Stimulated activated CD4-positive, alpha-beta T cell treated with anti-CD3 and anti-CD28 coated beads, Interleukin-4, amount 100 ng/mL, for 48 hours (primary cell): ENCODE measurements around the gene MEIG1.
"Not testable (repeated sequence)": the region's sequence is repeated elsewhere in the genome, so short reads cannot be mapped to it uniquely, and the experiment has no call there.

Experiments
- DNase-seq, 2 donors: peaks; one replicate each; pipeline ENCODE4 v3.0.0-alpha.2; 2020; ENCODE audit warnings: low read depth in 2 of 2

MEIG1 gene

DNA sequence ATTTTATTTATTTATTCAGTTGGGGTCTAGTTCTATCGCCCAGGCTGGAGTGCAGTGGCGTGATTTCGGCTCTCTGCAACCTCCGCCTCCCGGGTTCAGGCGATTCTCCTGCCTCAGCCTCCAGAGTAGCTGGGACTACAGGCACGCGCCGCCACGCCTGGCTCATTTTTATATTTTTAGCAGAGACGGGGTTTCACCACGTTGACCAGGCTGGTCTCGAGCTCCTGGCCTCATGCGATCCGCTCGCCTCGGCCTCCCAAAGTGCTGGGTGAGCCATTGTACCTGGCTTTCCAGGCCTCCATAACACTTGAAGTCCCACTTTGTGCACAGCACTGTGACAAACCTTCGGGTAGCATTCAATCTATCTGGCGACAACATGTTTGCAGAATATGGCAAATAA is 4.3 kb upstream of the MEIG1 start:
- DNase-seq, result no peak

DNA sequence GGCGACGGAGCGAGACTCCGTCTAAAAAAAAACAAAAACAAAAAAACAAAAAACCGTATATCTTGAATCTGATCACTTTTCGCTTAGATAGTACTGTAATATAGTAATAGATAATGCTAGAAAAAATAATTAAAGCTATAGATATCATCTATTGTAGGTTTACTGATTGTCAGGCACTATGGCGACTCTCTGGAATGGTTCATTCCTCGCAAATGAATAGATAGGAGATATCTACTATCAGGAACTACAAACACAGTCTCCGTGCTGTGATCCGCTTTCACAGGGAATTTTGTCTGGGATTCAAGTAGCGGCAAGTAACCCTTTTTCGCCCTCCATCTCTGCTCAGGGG is 342 bp upstream of the MEIG1 start:
- DNase-seq, result no peak

DNA sequence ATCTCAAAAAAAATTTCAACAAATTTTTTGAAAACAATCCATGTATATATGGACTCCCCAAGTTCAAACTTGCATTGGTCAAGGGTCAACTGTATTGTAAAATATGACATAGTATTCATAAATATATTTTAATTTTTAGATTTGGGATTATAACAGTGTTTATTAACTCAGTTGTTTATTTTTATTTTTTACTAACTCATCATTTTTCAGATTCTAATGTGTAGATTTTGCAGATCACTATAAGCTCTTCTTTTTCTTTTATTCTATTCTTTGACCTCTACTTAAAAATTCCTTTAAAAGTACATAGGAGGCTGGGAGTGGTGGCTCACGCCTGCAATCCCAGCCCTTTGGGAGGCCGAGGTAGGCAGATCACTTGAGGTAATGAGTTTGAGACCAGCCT is 8.7 kb downstream of the MEIG1 start:
- DNase-seq, result no peak

DNA sequence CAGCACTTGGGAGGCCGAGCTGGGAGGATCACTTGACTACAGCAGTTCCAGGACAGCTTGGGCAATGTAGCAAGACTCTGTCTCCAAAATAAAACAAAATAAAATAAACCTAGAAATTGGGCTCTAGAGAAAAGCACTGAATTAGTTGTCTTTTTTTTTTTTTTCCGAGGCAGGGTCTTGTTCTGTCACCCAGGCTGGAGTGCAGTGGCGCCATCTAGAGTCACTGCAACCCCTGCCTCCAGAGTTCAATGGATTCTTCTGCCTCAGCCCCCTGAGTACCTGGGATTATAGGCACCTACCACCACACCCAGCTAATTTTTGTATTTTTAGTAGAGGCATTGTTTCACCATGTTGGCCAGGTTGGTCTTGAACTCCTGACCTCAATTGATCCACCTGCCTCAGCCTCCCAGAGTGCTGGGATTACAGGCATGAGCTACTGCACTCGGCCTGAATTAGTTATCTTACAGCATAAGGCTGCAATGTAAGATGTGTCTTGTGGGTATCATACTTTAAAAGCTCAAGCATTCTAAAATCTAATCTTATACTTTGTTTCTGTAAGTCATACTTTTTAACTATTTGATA is 12.8 kb downstream of the MEIG1 start:
- peak; percentile 28 to 30 for DNase-seq

DNA sequence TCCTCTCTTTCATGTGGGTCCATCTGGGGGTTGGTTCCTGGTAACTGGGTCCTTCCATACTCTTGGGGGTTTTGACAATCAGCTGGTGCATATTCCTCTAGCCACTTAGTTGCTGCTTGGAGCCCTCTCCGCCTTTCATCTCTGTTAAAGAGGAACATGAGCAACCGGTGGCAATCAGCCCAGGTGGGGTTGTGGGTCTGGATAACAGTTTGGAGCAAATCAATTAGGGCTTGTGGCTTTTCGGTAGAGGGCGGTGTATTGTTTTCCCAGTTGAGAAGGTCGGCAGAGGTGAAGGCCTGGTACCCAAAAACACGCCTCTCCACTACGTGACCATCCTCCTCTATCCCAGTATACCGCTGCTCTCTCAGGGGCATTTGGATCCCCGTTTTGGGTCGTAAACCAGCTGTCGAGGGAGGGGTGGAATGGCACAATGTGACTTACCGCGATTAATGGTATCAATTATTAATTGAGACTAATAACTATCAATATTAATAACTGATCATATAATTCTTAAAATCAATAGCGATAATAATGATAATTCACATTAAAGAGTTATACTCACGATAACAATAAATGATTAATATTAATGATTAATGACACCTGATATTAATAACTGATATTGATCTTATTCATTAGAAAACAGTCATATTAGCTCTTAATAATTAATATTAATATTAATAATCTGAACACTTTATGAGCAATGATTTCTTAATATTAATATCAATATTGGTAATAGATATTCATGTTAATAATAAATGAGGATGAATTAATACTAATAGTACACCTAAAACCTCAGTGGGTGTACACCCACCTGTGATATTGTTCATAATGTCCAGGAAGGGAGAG is 15.2 kb downstream of the MEIG1 start:
- not testable (repeated sequence) for DNase-seq

DNA sequence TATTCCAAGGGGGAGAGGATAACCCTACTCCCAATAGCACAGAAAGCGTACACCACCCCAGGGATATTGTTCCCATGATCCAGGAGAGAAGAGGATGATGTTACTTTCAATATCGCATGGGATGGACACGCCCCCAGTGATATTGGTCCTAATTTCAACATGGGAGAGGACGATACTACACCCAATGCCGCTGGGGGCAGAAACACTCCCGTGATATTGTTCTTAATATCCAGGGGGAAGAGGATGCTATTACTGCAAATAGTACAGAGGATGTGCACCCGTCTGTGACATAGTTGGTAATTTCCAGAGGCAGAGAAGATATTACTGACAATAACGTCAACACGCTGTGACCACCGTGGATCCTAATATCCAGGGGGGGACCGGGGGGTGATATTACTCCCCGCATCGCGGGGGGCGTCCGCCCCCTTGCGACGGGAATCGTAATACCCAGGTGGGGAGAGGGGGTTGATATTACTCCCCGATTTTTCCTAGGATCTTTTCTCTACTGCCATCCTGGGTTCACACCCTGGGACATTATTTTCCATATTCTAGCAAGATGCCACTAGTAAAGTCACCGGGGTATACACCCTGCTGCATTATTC is 16.6 kb downstream of the MEIG1 start:
- no peak for DNase-seq

DNA sequence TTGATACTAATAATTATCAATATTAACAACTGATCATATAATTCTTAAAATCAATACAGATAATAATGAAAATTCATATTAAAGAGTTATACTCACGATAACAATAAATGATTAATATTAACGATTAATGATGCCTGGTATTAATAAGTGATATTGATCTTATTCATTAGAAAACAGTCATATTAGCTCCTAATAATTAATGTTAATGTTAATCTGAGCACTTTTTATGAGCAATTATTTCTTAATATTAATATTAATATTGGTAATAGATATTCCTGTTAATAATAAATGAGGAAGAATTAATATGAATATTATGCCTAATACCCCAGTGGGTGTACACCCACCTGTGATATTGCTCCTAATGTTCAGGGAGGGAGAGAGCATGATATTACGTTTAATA is 23.6 kb downstream of the MEIG1 start:
- DNase-seq, result no peak

DNA sequence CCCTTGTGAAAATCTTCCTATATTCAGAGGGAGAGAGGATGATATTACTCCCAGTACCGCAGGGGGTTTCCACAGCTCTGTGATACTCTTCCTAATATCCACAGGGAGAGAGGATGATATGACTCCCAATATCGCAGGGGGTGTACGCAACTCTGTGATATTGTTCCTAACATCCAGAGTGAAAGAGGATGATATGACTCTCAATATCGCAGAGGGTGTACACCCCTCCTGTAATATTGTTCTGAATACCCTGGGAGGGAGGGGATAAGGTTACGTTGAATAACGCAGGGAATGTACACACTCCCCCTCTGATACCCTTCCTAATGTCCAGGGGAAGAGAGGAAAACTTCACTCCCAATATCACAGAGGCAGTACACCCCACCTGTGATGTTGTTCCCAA is 30.4 kb downstream of the MEIG1 start:
- DNase-seq, result not testable (repeated sequence)

DNA sequence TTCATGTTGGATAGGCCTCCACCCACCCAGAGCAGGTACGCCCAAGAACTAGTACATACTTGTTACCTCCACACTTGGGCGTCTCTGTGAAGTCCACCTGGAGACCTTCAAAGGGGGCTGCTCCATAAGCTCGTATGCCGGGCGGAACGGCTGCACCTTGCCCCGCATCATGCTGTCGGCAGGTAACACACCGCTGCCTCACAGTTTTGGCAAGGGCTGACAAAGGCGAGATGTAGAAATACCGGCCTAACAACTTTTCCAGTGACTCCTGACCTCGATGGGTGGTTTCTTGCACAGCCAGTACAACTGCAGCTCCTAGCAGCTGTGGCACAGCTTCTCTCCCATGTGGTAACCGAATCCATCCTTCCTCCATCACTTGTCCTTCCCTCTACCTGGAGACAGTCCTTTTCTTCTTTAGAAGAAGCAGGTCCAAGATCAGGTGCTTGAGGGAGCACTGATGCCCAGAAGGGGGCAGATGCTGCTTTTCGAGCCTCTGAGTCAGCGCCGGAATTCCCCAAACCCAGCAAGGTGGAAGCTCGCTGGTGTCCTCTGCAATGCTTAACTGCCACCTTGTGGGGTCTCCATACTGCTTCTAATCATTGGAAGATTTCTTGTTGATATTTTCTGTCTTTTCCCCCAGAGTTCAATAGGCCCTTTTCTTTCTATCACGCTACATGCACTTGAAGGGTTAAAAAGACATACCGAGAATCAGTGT is 32.0 kb downstream of the MEIG1 start:
- peak; percentile 31 to 62 for DNase-seq

DNA sequence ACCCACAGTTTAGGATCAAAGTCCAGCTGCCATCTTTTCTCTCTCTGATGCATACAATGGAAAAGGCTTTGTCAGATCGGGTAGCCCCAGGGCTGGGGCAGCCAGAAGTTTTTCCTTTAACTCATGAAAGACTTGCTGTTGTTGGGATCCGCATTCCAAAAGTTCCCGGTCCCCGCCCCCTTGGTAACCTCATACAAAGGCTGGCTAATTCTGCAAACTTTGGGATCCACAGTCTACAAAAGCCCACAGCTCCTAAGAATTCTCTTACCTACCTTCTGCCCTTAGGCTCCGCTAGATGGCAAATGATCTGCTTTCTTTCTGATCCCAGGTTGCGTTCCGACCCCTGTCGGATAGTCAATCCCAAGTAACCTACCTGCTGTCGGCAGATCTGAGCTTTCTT is 33.1 kb downstream of the MEIG1 start:
- not testable (repeated sequence) for DNase-seq

DNA sequence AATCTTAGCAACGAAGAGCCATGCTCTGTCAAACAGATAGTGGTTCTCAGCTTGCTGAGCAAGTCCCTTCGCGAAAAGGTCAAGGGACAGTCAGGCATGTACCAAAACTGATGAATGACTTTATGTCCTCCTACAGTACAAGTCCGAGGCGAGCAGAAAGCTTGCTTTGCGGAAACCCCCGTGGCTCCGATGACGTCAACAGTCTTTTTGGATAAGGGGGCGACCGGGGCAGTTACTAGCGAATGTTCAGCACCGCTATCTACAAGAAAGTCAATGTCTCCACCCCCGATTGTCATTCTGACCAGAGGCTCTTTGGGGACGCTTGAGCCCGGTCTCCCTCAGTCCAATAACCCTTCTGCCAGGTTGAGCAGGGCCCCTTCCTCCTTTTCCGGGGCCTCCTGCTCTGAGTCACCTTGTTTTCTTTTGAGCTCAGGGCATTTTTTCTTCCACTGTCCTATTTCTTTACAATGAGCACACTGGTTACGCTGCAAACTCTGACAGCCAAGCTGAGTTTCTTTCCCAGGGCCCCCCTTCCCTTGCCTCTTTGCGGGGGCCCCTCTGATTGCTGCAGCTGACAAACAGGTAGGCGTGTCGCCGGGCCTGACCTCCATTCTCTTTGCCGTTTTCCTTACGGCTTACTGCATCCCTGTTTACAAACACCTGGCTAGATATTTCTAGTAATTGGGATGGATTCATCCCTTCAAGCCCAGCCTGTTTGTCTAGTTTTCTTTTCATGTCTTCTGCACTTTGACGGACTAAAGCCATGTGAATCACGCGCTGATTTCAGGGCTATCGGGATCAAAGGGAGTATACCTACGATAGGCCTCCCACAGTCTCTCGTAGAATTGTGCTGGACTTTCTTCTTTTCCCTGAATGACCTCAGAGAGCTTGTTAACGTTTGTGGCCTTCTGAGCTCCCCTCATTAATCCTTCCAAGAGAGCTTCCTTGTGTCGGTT is 34.6 kb downstream of the MEIG1 start:
- not testable (repeated sequence) for DNase-seq

DNA sequence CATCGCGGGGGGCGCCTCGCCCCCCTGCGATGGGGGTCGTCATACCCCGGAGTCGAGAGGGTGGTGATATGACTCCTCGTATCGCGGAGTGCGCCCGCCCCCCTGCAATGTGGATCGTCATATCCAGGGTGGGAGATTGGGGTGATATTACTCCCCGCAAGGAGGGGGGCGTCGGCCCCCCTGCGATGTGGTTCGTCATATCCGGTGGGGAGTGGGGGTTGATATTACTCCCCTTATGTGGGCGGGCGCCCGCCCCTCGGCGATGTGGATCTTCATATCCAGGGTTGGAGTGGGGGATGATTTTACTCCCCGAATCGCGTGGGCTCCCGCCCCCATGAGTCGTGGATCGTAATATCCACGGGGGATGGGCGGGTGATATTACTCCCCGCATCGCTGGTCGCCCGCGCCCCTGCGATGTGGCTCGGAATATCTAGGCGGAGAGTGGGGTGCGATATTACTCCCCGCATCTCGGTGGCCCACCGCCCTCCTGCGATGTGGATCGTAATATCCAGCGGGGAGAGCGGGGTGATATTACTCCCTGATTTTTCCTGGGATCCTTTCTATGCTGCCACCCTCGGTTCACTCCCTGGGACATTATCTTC is 36.9 kb downstream of the MEIG1 start:
- no peak for DNase-seq

DNA sequence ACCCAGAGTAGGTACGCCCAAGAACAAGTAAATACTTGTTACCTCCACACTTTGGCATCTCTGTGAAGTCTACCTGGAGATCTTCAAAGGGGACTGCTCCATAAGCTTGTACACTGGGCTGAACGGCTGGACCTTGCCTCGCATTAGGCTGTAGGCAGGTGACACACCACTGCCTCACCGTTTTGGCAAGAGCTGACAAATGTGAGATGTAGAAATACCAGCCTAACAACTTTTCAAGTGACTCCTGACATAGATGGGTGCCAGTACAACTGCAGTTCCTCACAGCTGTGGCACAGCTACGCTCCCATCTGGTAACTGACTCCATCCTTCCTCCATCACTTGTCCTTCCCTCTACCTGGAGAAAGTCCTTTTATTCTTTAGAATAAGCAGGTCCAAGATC is 54.3 kb downstream of the MEIG1 start:
- not testable (repeated sequence) for DNase-seq

DNA sequence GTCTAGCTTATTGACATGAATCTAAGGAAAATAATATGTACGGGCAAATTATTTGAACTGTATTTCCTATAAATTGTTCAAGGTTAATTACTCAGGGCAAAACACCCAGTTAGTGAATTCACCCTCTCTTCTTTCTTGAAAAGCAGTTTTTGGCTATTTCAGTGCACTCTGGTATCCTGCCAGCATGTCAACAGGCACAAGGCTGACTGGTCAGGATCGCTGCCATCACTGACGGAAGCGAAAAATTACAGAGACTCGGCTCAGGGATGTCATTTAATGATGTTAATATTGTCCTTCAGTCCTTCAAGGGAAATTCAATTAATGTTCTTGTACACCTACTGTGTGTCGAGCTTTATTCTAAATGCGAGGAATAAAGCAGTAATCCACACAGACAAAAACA is 56.3 kb downstream of the MEIG1 start:
- no peak for DNase-seq

DNA sequence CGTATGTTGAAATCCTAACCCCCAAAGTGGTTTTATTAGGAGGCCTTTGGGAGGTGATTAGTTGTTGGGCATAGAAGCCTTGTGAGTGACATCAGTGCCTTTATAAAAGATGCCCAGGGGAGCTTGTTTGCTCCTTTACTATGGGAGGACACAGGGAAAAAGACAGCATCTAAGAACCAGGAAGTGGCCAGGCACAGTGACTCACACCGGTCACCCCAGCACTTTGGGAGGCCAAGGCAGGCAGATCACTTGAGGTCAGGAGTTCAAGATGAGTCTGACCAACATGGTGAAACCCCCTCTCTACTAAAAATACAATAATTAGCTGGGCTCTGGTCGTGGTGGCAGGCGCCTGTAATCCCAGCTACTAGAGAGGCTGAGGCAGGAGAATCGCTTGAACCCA is 61.8 kb downstream of the MEIG1 start:
- DNase-seq, result not testable (repeated sequence)
